ENCODE data around the gene PRKCG.

PRKCG gene

DNA sequence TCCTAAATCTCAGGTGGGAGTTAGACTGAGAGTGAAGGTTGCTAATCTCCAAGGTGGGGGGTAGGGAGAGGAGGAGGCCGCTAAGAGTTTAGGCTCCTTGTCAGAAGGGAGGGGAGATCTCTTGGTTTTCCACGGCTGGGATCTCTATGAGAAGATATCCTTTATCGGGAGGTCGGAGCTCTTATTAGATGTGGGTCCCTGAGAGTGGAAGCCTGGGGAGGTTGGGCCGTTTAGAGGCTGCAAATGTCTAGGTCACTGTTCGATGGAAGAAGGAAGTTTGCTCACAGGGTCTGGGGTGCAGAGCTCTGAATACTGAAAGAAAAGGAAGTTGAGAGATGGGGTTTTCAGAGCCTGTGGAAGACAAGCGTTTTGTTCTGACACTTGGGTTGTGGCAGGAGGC is 10.5 kb upstream of the PRKCG start:
- H3K9me3 ChIP-seq (ENCODE audit: control insufficient read depth in 2 of 2, low read length in 2 of 2): no peaks in the 10 kb centered on the region
- no peak overlapping the region for H3K9ac ChIP-seq (ENCODE audit: low read depth in 1 of 2, low read length in 2 of 2)
- no peak overlapping the region for H3K4me3 ChIP-seq (ENCODE audit: low read length in 2 of 2)
- H3K36me3 ChIP-seq (ENCODE audit: control insufficient read depth in 2 of 2, insufficient read depth in 2 of 2, low read length in 2 of 2): peaks cover 17 to 19% of the 10 kb centered on the region in 2 donors
- H3K27ac ChIP-seq (ENCODE audit: low read depth in 2 of 2, low read length in 2 of 2): peak overlapping the region in 1 of 2 donors; percentile 40
- peaks cover 13 to 27% of the 10 kb centered on the region in 2 donors for H3K4me1 ChIP-seq (ENCODE audit: control insufficient read depth in 2 of 2, insufficient read depth in 2 of 2, low read length in 2 of 2)
- H3K27me3 ChIP-seq (ENCODE audit: control insufficient read depth in 2 of 2, insufficient read depth in 2 of 2, low read length in 2 of 2): no peaks in the 10 kb centered on the region

DNA sequence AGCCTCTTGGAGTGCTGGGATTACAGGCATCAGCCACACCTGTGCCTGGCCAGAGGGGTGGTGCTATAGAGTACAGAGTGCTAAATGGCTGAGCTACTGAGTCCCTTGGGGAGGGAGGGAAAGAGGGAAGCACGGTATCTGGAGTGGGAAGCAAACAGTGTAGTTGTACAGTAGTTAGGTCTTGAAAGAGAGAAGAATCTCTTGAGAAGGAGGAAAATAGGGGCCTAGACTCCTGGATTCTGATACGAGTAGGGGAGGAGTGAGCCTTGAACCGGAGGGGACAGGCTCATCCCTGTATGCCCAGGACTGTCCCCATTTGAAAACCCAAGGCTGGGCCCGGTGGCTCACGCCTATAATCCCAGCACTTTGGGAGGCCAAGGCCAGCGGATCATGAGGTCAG is 9.2 kb upstream of the PRKCG start:
- Histone ChIP-seq H3K27ac (ENCODE audit: low read depth in 2 of 2, low read length in 2 of 2) (no peak overlapping the region), H3K27me3 (ENCODE audit: control insufficient read depth in 2 of 2, insufficient read depth in 2 of 2, low read length in 2 of 2) (no peaks in the 10 kb centered on the region), H3K4me3 (ENCODE audit: low read length in 2 of 2) (no peak overlapping the region), H3K9me3 (ENCODE audit: control insufficient read depth in 2 of 2, low read length in 2 of 2) (no peaks in the 10 kb centered on the region), H3K36me3 (ENCODE audit: control insufficient read depth in 2 of 2, insufficient read depth in 2 of 2, low read length in 2 of 2) (peaks cover 17 to 19% of the 10 kb centered on the region in 2 donors), H3K9ac (ENCODE audit: low read depth in 1 of 2, low read length in 2 of 2) (no peak overlapping the region), H3K4me1 (ENCODE audit: control insufficient read depth in 2 of 2, insufficient read depth in 2 of 2, low read length in 2 of 2) (peaks cover 5 to 19% of the 10 kb centered on the region in 2 donors)

DNA sequence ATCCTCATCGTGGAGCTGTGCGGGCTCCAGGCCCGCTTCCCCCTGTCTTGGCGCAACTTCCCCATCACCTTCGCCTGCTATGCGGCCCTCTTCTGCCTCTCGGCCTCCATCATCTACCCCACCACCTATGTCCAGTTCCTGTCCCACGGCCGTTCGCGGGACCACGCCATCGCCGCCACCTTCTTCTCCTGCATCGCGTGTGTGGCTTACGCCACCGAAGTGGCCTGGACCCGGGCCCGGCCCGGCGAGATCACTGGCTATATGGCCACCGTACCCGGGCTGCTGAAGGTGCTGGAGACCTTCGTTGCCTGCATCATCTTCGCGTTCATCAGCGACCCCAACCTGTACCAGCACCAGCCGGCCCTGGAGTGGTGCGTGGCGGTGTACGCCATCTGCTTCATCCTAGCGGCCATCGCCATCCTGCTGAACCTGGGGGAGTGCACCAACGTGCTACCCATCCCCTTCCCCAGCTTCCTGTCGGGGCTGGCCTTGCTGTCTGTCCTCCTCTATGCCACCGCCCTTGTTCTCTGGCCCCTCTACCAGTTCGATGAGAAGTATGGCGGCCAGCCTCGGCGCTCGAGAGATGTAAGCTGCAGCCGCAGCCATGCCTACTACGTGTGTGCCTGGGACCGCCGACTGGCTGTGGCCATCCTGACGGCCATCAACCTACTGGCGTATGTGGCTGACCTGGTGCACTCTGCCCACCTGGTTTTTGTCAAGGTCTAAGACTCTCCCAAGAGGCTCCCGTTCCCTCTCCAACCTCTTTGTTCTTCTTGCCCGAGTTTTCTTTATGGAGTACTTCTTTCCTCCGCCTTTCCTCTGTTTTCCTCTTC is 8.0 kb upstream of the PRKCG start:
- peaks cover 9 to 12% of the 10 kb centered on the region in 2 donors for H3K4me1 ChIP-seq (ENCODE audit: control insufficient read depth in 2 of 2, insufficient read depth in 2 of 2, low read length in 2 of 2)
- H3K27me3 ChIP-seq (ENCODE audit: control insufficient read depth in 2 of 2, insufficient read depth in 2 of 2, low read length in 2 of 2): no peaks in the 10 kb centered on the region
- H3K36me3 ChIP-seq (ENCODE audit: control insufficient read depth in 2 of 2, insufficient read depth in 2 of 2, low read length in 2 of 2): peaks cover 17 to 19% of the 10 kb centered on the region in 2 donors
- H3K27ac ChIP-seq (ENCODE audit: low read depth in 2 of 2, low read length in 2 of 2): no peak overlapping the region
- H3K9me3 ChIP-seq (ENCODE audit: control insufficient read depth in 2 of 2, low read length in 2 of 2): no peaks in the 10 kb centered on the region
- no peak overlapping the region for H3K4me3 ChIP-seq (ENCODE audit: low read length in 2 of 2)
- no peak overlapping the region for H3K9ac ChIP-seq (ENCODE audit: low read depth in 1 of 2, low read length in 2 of 2)

- peaks cover 17 to 19% of the 10 kb centered on the region in 2 donors for H3K36me3 ChIP-seq (ENCODE audit: control insufficient read depth in 2 of 2, insufficient read depth in 2 of 2, low read length in 2 of 2)
- H3K4me3 ChIP-seq (ENCODE audit: low read length in 2 of 2): no peak overlapping the region
- peaks cover under 1 to 2% of the 10 kb centered on the region in 2 donors for H3K27me3 ChIP-seq (ENCODE audit: control insufficient read depth in 2 of 2, insufficient read depth in 2 of 2, low read length in 2 of 2)
- no peak overlapping the region for H3K9ac ChIP-seq (ENCODE audit: low read depth in 1 of 2, low read length in 2 of 2)
- H3K4me1 ChIP-seq (ENCODE audit: control insufficient read depth in 2 of 2, insufficient read depth in 2 of 2, low read length in 2 of 2): peaks cover 10 to 11% of the 10 kb centered on the region in 2 donors
- no peaks in the 10 kb centered on the region for H3K9me3 ChIP-seq (ENCODE audit: control insufficient read depth in 2 of 2, low read length in 2 of 2)
- H3K27ac ChIP-seq (ENCODE audit: low read depth in 2 of 2, low read length in 2 of 2): no peak overlapping the region
These were observed 7.4 kb upstream of the PRKCG start for GRCh38 chr19:53874606-53874990.

DNA sequence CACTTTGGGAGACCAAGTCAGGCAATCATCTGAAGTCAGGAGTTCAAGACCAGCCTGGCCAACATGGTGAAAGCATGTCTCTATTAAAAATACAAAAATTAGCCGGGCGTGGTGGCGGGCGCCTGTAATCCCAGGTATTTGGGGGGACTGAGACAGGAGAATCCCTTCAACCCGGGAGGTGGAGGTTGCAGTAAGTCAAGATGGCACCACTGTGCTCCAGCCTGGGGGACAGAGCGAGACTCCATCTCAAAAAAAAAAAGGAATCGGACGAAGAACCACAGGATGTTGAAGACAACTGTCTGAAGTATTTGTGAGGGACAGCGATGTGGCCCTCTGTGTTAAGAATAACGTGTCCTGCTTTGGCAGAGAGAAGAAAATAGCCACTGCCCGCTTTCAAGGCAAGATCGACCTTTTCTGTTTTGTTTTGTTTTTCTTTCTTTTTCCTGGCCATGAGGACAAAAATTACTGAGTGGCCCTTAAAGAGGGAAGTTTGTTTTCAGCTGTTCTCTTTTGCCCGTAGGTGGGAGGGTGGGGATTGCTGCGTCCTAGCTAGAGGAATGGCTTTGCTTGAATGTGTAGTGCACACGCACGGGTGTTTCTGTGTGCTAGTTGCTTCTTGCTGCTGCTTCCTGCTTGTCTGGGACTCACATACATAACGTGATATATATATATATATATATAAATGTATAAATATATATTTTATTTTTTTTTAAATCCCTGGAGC is 6.2 kb upstream of the PRKCG start:
- H3K36me3 ChIP-seq (ENCODE audit: control insufficient read depth in 2 of 2, insufficient read depth in 2 of 2, low read length in 2 of 2): peaks cover 17 to 19% of the 10 kb centered on the region in 2 donors
- H3K4me3 ChIP-seq (ENCODE audit: low read length in 2 of 2): no peak overlapping the region
- no peaks in the 10 kb centered on the region for H3K9me3 ChIP-seq (ENCODE audit: control insufficient read depth in 2 of 2, low read length in 2 of 2)
- H3K9ac ChIP-seq (ENCODE audit: low read depth in 1 of 2, low read length in 2 of 2): no peak overlapping the region
- peaks cover 7 to 11% of the 10 kb centered on the region in 2 donors for H3K27me3 ChIP-seq (ENCODE audit: control insufficient read depth in 2 of 2, insufficient read depth in 2 of 2, low read length in 2 of 2)
- peaks cover 5 to 14% of the 10 kb centered on the region in 2 donors for H3K4me1 ChIP-seq (ENCODE audit: control insufficient read depth in 2 of 2, insufficient read depth in 2 of 2, low read length in 2 of 2)
- H3K27ac ChIP-seq (ENCODE audit: low read depth in 2 of 2, low read length in 2 of 2): no peak overlapping the region

- Histone ChIP-seq H3K27me3 (ENCODE audit: control insufficient read depth in 2 of 2, insufficient read depth in 2 of 2, low read length in 2 of 2) (peaks cover 13 to 16% of the 10 kb centered on the region in 2 donors), H3K27ac (ENCODE audit: low read depth in 2 of 2, low read length in 2 of 2) (no peak overlapping the region), H3K4me1 (ENCODE audit: control insufficient read depth in 2 of 2, insufficient read depth in 2 of 2, low read length in 2 of 2) (peaks cover 9 to 15% of the 10 kb centered on the region in 2 donors), H3K9ac (ENCODE audit: low read depth in 1 of 2, low read length in 2 of 2) (no peak overlapping the region), H3K4me3 (ENCODE audit: low read length in 2 of 2) (no peak overlapping the region), H3K36me3 (ENCODE audit: control insufficient read depth in 2 of 2, insufficient read depth in 2 of 2, low read length in 2 of 2) (peaks cover 17 to 19% of the 10 kb centered on the region in 2 donors), H3K9me3 (ENCODE audit: control insufficient read depth in 2 of 2, low read length in 2 of 2) (no peaks in the 10 kb centered on the region)
These were observed 5.3 kb upstream of the PRKCG start for GRCh38 chr19:53876651-53877224.

DNA sequence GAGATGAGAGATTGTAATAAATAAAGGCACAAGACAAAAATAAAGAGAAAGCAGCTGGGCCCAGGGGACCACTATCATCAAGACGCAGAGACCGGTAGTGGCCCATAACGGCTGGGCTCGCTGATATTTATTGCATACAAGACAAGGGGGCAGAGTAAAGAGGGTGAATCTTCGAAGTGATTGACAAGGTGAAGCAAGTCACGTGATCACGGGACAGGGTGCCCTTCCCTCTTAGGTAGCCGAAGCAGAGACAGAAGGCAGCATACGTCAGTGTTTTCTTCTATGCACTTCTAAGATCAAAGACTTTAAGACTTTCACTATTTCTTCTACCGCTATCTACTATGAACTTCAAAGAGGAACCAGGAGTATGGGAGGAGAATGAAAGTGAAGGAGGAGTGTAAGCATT is 4.6 kb upstream of the PRKCG start:
- Histone ChIP-seq H3K27me3 (ENCODE audit: control insufficient read depth in 2 of 2, insufficient read depth in 2 of 2, low read length in 2 of 2) (peaks cover 13 to 16% of the 10 kb centered on the region in 2 donors), H3K9ac (ENCODE audit: low read depth in 1 of 2, low read length in 2 of 2) (no peak overlapping the region), H3K36me3 (ENCODE audit: control insufficient read depth in 2 of 2, insufficient read depth in 2 of 2, low read length in 2 of 2) (peaks cover 17 to 19% of the 10 kb centered on the region in 2 donors), H3K4me3 (ENCODE audit: low read length in 2 of 2) (no peak overlapping the region), H3K9me3 (ENCODE audit: control insufficient read depth in 2 of 2, low read length in 2 of 2) (no peaks in the 10 kb centered on the region), H3K27ac (ENCODE audit: low read depth in 2 of 2, low read length in 2 of 2) (no peak overlapping the region), H3K4me1 (ENCODE audit: control insufficient read depth in 2 of 2, insufficient read depth in 2 of 2, low read length in 2 of 2) (peaks cover 11 to 21% of the 10 kb centered on the region in 2 donors)

DNA sequence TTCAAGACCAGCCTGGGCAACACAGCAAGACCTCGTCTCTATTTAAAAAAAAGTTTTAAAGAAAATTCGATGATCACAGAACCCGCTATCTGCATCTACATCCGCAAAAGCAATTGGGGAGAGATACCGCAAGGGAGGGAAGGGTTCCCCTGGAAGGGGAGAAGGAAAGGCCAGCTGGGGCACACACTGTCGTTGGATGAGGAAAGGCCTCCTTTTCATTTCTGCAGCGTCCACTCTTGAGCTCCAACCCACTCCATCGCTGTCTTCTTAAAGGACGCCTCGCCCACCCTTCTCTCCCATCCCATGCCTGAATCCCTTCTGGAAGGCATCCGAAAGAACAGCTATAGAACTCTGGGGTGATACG is 3.2 kb upstream of the PRKCG start:
- Histone ChIP-seq H3K4me3 (ENCODE audit: low read length in 2 of 2) (peak overlapping the region; percentile 64 to 83), H3K27ac (ENCODE audit: low read depth in 2 of 2, low read length in 2 of 2) (no peak overlapping the region), H3K9me3 (ENCODE audit: control insufficient read depth in 2 of 2, low read length in 2 of 2) (no peaks in the 10 kb centered on the region), H3K27me3 (ENCODE audit: control insufficient read depth in 2 of 2, insufficient read depth in 2 of 2, low read length in 2 of 2) (peaks cover 19 to 22% of the 10 kb centered on the region in 2 donors), H3K4me1 (ENCODE audit: control insufficient read depth in 2 of 2, insufficient read depth in 2 of 2, low read length in 2 of 2) (peaks cover 11 to 21% of the 10 kb centered on the region in 2 donors), H3K36me3 (ENCODE audit: control insufficient read depth in 2 of 2, insufficient read depth in 2 of 2, low read length in 2 of 2) (peaks cover 11 to 12% of the 10 kb centered on the region in 2 donors), H3K9ac (ENCODE audit: low read depth in 1 of 2, low read length in 2 of 2) (peak overlapping the region; percentile 49 to 54)

DNA sequence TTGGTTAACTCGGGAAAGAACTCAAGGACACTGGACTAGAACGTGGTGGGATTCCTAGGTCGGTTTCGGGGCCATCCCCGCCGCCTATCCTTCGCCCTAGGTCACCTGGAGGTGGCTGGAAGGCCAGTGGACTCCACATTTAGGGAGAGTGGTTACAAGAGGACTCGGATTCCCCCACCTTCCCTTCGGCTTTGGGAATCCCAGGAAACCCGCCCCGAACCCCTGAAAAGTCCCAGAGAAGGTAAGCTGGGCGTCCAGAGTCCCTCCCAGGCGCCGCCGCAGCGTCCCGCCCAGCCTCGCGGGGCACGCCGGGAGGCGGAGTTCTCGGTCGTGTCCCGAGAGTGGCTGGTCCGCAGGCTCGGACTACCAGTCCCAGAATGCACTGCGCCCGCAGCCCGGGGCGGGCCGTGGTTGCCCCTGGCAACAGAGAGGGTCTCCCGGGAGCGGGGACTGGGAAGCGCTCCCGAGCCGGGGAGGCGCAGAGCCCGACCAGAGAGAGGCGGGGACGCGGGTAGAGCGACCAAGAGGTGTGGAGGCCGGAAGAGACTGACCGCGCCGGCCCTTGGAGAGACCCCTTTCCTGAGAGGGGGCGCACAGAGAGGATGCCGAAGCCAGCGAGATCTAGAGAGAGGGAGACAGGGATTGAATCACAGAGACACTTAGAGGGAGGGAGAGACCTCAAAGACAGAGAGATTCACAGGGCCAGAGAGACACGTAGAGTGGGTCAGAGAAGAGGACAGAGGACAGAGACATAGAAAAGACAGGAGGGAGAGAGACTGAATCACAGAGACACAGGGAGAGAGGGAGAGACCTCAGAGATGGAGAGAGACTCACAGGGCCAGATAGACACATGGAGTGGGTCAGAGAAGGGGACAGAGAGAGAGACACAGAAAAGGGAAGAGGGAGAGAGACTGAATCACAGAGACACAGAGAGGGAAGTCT is 2.6 kb upstream of the PRKCG start:
- H3K27ac ChIP-seq (ENCODE audit: low read depth in 2 of 2, low read length in 2 of 2): no peak overlapping the region
- no peaks in the 10 kb centered on the region for H3K9me3 ChIP-seq (ENCODE audit: control insufficient read depth in 2 of 2, low read length in 2 of 2)
- H3K36me3 ChIP-seq (ENCODE audit: control insufficient read depth in 2 of 2, insufficient read depth in 2 of 2, low read length in 2 of 2): peaks cover 4 to 6% of the 10 kb centered on the region in 2 donors
- peak overlapping the region; percentile 49 to 54 for H3K9ac ChIP-seq (ENCODE audit: low read depth in 1 of 2, low read length in 2 of 2)
- peaks cover 25 to 27% of the 10 kb centered on the region in 2 donors for H3K27me3 ChIP-seq (ENCODE audit: control insufficient read depth in 2 of 2, insufficient read depth in 2 of 2, low read length in 2 of 2)
- peaks cover 11 to 21% of the 10 kb centered on the region in 2 donors for H3K4me1 ChIP-seq (ENCODE audit: control insufficient read depth in 2 of 2, insufficient read depth in 2 of 2, low read length in 2 of 2)
- H3K4me3 ChIP-seq (ENCODE audit: low read length in 2 of 2): peak overlapping the region; percentile 64 to 83
